Ishikawa (cell line): ENCODE measurements around the gene CD300LG.

ENCODE experiments used
- EP300 ChIP-seq: IDR thresholded peaks from 2 replicates; pipeline ENCODE4 v1.6.1; 2012; ENCODE audit warnings: borderline replicate concordance
- FOXM1 ChIP-seq: IDR thresholded peaks from 2 replicates; pipeline ENCODE4 v1.6.1; 2012; ENCODE audit warnings: low read depth, borderline replicate concordance
- RAD21 ChIP-seq: IDR thresholded peaks from 2 replicates; pipeline ENCODE4 v1.6.1; 2012; ENCODE audit warnings: low read depth
- TAF1 ChIP-seq: IDR thresholded peaks from 2 replicates; pipeline ENCODE4 v1.6.1; 2012; ENCODE audit warnings: low read depth, mild to moderate bottlenecking
- TEAD4 ChIP-seq: IDR thresholded peaks from 2 replicates; pipeline ENCODE4 v1.6.1; 2012
- TF ChIP-seq, protein P1 (sequence below): IDR thresholded peaks from 2 replicates; pipeline ENCODE4 v1.6.1; 2012

DNA sequence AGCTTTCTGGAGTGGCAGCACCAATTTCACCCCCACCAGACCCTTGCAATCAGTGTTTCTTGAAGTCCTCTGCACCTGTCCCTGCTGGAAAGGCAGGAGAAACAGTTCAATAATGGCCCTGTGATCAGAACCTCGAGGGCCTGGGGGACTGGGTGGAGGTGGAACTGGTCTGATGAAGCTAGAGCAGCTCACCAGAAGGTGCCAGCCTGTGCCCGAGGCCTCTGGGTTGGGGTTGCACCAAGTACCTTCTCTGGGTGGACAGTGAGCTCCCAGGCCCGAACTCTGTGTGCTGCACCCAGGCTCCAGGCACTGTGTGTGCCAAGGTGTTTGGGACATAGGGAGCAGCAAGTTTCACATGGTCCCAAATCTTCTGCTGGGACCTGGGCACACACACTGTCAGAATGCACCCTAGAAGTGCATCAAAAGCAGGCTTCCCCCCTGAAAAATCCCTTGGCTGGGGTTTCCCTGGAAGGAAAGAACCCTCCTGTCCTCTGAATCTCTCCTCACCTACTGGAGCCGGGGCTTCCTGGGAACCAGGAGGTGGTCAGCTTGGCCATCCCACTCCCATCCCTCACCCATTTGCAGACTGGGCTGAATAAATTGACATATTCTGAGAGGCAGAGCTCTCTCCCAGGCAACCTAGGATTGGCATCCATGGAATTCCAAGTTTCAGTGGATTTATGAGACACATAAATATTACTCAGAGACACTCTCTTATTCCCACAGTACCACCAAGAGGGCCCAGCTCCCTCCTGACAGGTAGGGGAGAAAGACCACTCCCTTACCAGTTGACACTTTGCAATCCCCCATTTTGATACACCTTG, 17.4 kb downstream of the CD300LG start:
- TF ChIP-seq TAF1, result no peak
- no peak for TF ChIP-seq RAD21
- no peak for TF ChIP-seq EP300
- TF ChIP-seq, protein P1, sequence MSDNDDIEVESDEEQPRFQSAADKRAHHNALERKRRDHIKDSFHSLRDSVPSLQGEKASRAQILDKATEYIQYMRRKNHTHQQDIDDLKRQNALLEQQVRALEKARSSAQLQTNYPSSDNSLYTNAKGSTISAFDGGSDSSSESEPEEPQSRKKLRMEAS, result no peak
- TF ChIP-seq TEAD4, result no peak
- no peak for TF ChIP-seq FOXM1
